ENCODE data around the gene BIVM.

The BIVM gene

DNA sequence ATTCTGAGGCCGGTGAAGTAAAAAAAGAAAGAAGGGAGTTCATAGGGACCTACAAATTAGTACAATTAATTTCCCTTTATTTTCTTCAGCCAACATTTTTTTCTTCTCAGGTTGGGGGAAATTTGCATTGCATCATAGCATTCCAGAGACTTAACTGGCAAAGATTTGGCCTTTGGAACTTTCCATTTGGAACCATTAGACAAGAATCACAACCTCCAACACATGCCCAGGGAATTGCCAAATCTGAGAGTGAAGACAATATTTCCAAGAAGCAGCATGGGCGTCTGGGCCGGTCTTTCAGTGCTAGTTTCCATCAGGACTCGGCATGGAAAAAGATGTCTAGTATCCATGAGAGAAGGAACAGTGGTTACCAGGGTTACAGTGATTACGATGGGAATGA is 40.5 kb downstream of the BIVM start:
- H3K27ac ChIP-seq: no peak overlapping the region
- TF ChIP-seq ZFX (IDR thresholded peaks at IDR 0.05): no peak
- TF ChIP-seq, protein P1, sequence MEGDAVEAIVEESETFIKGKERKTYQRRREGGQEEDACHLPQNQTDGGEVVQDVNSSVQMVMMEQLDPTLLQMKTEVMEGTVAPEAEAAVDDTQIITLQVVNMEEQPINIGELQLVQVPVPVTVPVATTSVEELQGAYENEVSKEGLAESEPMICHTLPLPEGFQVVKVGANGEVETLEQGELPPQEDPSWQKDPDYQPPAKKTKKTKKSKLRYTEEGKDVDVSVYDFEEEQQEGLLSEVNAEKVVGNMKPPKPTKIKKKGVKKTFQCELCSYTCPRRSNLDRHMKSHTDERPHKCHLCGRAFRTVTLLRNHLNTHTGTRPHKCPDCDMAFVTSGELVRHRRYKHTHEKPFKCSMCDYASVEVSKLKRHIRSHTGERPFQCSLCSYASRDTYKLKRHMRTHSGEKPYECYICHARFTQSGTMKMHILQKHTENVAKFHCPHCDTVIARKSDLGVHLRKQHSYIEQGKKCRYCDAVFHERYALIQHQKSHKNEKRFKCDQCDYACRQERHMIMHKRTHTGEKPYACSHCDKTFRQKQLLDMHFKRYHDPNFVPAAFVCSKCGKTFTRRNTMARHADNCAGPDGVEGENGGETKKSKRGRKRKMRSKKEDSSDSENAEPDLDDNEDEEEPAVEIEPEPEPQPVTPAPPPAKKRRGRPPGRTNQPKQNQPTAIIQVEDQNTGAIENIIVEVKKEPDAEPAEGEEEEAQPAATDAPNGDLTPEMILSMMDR (conservative IDR thresholded peaks at IDR 0.05): no peak

DNA sequence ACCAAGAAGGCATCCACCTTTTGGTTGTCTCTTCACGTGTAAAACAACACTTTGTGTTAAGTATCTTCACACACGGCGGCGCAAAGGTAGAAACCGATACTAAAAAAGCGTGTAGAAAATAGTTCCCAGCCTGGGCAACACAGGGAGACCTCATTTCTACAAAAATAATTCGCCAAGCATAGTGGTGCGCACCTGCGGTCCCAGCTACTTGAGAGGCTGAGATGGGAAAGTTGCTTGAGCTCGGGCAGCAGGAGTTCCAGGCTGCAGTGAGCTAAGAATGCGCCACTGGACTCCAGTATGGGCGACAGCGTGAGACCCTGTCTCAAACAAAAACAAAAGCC is 46.3 kb downstream of the BIVM start:
- TF ChIP-seq ZFX (IDR thresholded peaks at IDR 0.05): no peak
- TF ChIP-seq, protein P1 (conservative IDR thresholded peaks at IDR 0.05): no peak

DNA sequence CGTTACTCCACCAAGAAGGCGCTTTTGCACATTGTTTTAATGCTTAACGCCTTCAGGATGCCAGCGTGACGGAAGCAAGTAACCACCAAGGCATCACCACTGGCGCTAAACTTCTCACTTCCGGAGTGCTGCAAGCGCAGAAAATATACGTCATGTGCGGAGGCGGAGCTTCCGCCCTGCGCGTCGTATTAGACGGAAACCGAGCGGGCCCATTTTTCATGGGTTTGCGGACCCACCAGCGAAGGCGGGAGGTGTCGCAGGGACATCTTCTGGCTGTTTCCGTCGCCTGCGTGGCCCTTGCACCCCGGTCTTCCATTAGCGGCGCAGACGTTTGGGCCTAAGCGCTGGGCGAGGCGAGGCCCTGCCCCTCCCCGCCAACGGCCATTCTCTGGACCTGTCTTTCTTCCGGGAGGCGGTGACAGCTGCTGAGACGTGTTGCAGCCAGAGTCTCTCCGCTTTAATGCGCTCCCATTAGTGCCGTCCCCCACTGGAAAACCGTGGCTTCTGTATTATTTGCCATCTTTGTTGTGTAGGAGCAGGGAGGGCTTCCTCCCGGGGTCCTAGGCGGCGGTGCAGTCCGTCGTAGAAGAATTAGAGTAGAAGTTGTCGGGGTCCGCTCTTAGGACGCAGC is 46.8 kb downstream of the BIVM start, which contains the start of gene ERCC5:
Gene ERCC5, plus strand, starts transcription at position 403 of the 631 bp plus-strand sequence. CDS start 235 bp downstream, outside the sequence.
- peak within 1 kb of the TSS; percentile 89 for H3K27ac ChIP-seq
- peak; percentile 40 for TF ChIP-seq ZFX (IDR thresholded peaks at IDR 0.05)
- TF ChIP-seq, protein P1 (conservative IDR thresholded peaks at IDR 0.05): peak; percentile 2; the same call in 1 of the 2 replicates

More for the DNA sequence above, 46.3 kb downstream of the BIVM start:
- H3K27ac ChIP-seq: peak overlapping the region; percentile 89

DNA sequence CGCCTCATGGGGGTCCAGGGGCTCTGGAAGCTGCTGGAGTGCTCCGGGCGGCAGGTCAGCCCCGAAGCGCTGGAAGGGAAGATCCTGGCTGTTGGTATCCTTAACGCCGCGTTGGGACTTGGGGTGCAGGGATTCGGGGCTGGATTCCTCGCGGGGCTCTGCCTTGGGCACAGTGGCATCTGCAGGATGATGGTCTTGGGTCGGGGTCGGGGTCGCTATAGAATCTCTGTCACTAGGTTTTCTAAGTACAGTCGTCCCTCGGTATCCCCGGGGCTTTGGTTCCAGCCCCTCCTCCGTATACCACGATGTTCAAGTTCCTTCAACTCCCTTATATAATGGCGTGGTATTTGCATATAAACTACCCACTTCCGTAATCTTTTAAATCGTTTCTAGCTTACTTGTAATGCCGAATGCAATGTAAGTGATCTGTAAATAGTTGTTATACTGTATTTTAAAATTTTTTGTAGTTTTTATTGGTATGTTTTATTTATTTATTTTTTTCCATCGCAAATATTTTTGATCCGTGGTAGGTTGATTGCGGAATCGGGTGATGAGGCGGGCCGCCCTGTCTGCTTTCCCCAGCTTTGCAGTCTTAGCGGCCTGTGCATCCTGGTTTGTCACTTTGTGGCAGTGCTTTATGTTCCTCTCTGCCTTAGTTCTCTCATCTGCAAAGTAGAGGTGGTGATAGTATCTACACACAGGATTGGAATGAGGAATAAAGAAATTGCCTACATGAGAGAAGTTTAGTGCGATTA is 47.5 kb downstream of the BIVM start:
- no peak for TF ChIP-seq ZFX (IDR thresholded peaks at IDR 0.05)
- TF ChIP-seq, protein P1 (conservative IDR thresholded peaks at IDR 0.05): no peak
- H3K27ac ChIP-seq: peak overlapping the region; percentile 89

DNA sequence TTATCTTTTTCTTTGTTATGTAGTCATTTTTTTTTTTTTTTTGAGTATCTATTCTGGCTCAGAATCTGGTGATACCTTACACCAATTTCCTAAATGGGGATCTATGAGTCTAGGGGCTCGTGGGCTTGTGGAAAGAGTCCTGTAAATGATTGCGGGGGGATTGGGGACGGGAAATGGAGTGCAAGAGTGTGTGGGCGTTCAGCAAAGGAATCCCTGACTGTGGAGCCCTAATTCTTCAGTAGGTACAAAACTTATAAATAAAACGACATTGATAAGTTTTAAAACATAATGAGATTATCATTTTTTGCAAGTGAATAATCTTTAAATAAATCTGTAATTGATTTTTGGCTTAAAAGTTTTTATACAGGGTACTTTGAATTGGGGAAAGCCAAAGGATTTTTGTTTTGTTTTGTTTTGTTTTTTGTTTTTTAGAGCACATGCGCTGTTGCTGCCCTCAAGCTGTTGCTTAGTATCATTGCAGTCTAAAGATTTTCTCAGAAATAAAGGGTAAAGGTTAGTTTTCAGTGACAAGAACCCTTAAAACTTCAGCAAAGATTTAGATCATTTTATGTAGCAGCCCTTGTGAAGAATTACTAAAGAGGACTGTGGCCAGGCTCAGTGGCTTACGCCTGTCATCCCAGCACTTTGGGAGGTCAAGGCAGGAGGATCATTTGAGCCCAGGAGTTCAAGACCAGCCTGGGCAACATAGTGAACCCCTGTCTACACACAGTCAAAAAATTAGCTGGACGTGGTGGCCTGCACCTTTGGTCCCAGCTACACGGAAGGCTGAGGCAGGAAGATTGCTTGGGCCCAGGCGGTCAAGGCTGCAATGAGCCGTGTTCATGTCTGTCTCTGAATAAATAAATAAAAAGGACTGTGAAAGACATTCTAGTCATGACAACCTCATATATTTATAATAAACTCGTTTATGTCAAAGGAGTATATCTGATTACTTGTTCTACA is 48.6 kb downstream of the BIVM start:
- no peak overlapping the region for H3K27ac ChIP-seq
- no peak for TF ChIP-seq ZFX (IDR thresholded peaks at IDR 0.05)
- TF ChIP-seq, protein P1 (conservative IDR thresholded peaks at IDR 0.05): peak; percentile 83

DNA sequence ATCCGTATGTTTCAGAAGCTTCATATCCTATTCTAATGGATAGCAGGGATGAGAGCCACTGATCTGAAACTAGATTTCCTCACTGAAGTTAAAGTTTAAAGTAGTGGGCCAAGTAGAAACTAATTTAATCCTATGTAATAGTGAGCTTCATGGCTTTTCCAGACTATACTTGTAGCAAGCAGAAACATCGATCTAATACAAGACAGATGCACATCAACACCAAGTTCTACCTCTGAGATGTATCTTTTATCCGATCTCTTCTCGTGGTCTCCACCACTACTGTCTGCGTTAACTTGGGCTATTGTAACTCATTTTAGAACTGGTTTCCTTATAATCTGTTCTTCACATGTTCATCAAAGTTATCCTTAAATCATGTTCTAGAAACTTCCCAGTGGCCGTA is 50.0 kb downstream of the BIVM start:
- TF ChIP-seq, protein P1 (conservative IDR thresholded peaks at IDR 0.05): no peak
- no peak for TF ChIP-seq ZFX (IDR thresholded peaks at IDR 0.05)
- H3K27ac ChIP-seq: no peak overlapping the region
